Erythroblast (primary cell): ENCODE measurements around the gene CRB1.

Experiments used
- GATA1 ChIP-seq: IDR thresholded peaks from 2 replicates; pipeline ENCODE4 v1.6.1; 2011; ENCODE audit warnings: low read depth, mild to moderate bottlenecking, control low read depth, low read length, moderate library complexity
- POLR2A ChIP-seq: IDR thresholded peaks from 2 replicates; pipeline ENCODE4 v1.6.1; 2011; ENCODE audit warnings: mild to moderate bottlenecking, low read length

DNA sequence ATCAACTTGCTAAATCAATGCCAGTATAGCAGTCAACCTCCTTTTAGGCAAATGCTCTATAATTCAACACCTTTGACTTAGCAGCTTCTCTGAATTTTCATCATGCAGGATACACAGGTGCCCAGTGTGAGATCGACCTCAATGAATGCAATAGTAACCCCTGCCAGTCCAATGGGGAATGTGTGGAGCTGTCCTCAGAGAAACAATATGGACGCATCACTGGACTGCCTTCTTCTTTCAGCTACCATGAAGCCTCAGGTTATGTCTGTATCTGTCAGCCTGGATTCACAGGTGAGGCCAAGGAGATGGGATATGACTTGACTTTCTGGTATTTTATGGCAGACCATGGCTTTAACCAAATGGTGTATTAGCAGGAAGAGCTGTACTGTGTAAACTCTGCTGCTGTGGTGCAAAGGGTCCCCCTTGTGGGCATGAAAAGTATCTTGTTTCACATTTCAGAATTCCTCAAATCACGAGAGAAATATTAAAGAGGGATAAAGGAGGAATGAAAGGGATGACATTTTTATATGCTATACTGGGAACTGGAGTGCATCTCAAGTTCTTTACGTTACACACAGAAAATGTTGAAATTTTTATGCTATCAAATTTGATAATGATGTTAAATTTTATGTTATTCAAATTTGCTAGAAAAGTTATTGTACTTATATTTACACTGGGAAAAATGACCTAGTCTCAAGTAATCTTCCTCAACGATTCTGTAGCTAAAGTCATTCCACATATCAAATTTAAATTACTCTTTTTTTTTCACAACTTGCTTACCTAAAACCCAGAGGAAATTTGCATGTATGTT is 88.9 kb downstream of the CRB1 start:
- no peak for TF ChIP-seq POLR2A
- no peak for TF ChIP-seq GATA1
